Ovary (tissue), 9 donors: ENCODE results near the gene FOXP1. TPM values are rescaled to one million over a fixed set of nuclear protein-coding genes. Genes with fewer than 3 reads are reported as not detected.

Experiments used
- DNase-seq, 5 donors: peaks; one replicate each; pipeline ENCODE4 v3.0.0-alpha.2; 2019 to 2020
- H3K27ac ChIP-seq, 2 donors: fragments of 200-600 bp; one replicate each; pipeline versions ENCODE4 v1.5.1 to v1.8.0; 2019 to 2022
- H3K27me3 ChIP-seq: fragments of 200-600 bp; one replicate; pipeline ENCODE4 v1.8.0; 2022
- H3K36me3 ChIP-seq: fragments of 200-600 bp; sonication (generic); one replicate; pipeline ENCODE4 v1.5.1; 2019
- H3K4me1 ChIP-seq: one replicate; pipeline ENCODE4 v1.8.1; 2013; ENCODE audit warnings: mild to moderate bottlenecking, moderate library complexity; ENCODE audit not compliant: insufficient read depth
- H3K4me3 ChIP-seq: fragments of 200-600 bp; sonication (generic); one replicate; pipeline ENCODE4 v1.5.1; 2017
- H3K9me3 ChIP-seq, 2 donors: fragments of 200-600 bp in 1 of 2; sonication (generic) in 1 of 2; one replicate each; pipeline versions ENCODE4 v1.5.1 to v1.8.1; 2013 to 2019; ENCODE audit warnings: mild to moderate bottlenecking in 1 of 2, moderate library complexity in 1 of 2
- EP300 ChIP-seq: sonication (generic); formaldehyde crosslinking; IDR thresholded peaks from one replicate; pipeline ENCODE4 v1.6.1; 2017; ENCODE audit warnings: antibody characterized with exemption
- POLR2A ChIP-seq: fragments of 450-650 bp; IDR thresholded peaks from one replicate; pipeline ENCODE4 v1.6.1; 2017; ENCODE audit warnings: antibody characterized with exemption, mild to moderate bottlenecking, moderate library complexity
- WGBS, 3 donors: extraction: QIAGEN DNeasy Blood & Tissue Kit in 1 of 3; methylation state at CpG; one replicate each; pipeline versions ENCODE4 v1.1.5 to v1.1.7; 2013 to 2017; 5-methylcytosine and 5-hydroxymethylcytosine counted together
- intact Hi-C, 4 donors: fragments of 100-400 bp; cut with DNase I; formaldehyde crosslinking; loops; one replicate each; pipeline versions ENCODE4 v1.11.0 to v1.15.1; 2022 to 2023
- polyA plus RNA-seq, 2 donors: library from polyadenylated mRNA; stranded (reverse); fragments of 200-250 nt in 1 of 2; fragments of 350-450 nt in 1 of 2; fragmentation: Illumina TruSeq in 1 of 2; extraction: RNeasy Lipid Tissue Mini Kit (QIAGEN cat#74804) in 1 of 2; gene quantifications; one replicate each; pipeline ENCODE4 v1.2.3, GENCODE V29; 2013 to 2014
- total RNA-seq, 7 donors: library from RNA; depleted of rRNA in 2 of 7; stranded (reverse); fragments of >200 nt in 2 of 7; fragmentation: NEBNext Ultra II Directional in 3 of 7; extraction: Animal tissue kit (Norgen Biotek cat#: 25700) in 3 of 7; gene quantifications; one replicate each; pipeline versions ENCODE4 v1.1.0 to v1.2.4, GENCODE V29; 2016 to 2023
- TF ChIP-seq, protein P1 (sequence below), 3 donors: fragments of 450-650 bp in 2 of 3; fragments of 200-600 bp in 1 of 3; IDR thresholded peaks; one replicate each; pipeline versions ENCODE4 v1.5.1 to v1.8.0; 2016 to 2022; ENCODE audit warnings: antibody characterized with exemption in 3 of 3, mild to moderate bottlenecking in 1 of 3
- donor health status: DM: no; HTN: no; CAD: no; lungs with moderate emphysema.
- donor health status: DM: no; HTN: no; CAD: no.
- donor health status: Bipolar disorder and iron deficiency.
- donor health status: DM: yes; HTN: yes; CAD: no.
- donor health status: DM: no; HTN: no; CAD: no.
- donor health status: DM: yes; HTN: yes; CAD: no.

The FOXP1 gene
- total and polyA plus RNA-seq, 9 donors: 31.7 to 126 (median 114) TPM

GRCh38 chr3:71511037-71511436 is 72.5 kb downstream of the FOXP1 start:
- WGBS, 3 donors: 5 to 13% (median 8%) methylated on average over 3 of the region's 3 CpGs
- H3K27me3 ChIP-seq: no peaks in the 10 kb centered on the region
- no peaks in the 10 kb centered on the region for H3K9me3 ChIP-seq
- no peak overlapping the region for H3K4me3 ChIP-seq
- no peaks in the 10 kb centered on the region for H3K36me3 ChIP-seq
- H3K27ac ChIP-seq: no peak overlapping the region
- TF ChIP-seq, protein P1, sequence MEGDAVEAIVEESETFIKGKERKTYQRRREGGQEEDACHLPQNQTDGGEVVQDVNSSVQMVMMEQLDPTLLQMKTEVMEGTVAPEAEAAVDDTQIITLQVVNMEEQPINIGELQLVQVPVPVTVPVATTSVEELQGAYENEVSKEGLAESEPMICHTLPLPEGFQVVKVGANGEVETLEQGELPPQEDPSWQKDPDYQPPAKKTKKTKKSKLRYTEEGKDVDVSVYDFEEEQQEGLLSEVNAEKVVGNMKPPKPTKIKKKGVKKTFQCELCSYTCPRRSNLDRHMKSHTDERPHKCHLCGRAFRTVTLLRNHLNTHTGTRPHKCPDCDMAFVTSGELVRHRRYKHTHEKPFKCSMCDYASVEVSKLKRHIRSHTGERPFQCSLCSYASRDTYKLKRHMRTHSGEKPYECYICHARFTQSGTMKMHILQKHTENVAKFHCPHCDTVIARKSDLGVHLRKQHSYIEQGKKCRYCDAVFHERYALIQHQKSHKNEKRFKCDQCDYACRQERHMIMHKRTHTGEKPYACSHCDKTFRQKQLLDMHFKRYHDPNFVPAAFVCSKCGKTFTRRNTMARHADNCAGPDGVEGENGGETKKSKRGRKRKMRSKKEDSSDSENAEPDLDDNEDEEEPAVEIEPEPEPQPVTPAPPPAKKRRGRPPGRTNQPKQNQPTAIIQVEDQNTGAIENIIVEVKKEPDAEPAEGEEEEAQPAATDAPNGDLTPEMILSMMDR (IDR thresholded peaks at IDR 0.05): no peak
- TF ChIP-seq EP300 (no peak), POLR2A (no peak)
- no peak for DNase-seq
- intact Hi-C loops: no loop called here
- H3K4me1 ChIP-seq: peaks cover 9% of the 10 kb centered on the region

GRCh38 chr3:71510510-71510909 is 73.0 kb downstream of the FOXP1 start:
- no peak overlapping the region for H3K27ac ChIP-seq
- no peaks in the 10 kb centered on the region for H3K27me3 ChIP-seq
- no peak for DNase-seq
- TF ChIP-seq, protein P1 (IDR thresholded peaks at IDR 0.05): no peak
- TF ChIP-seq POLR2A: no peak
- TF ChIP-seq EP300: no peak
- peaks cover 9% of the 10 kb centered on the region for H3K4me1 ChIP-seq
- H3K36me3 ChIP-seq: no peaks in the 10 kb centered on the region
- intact Hi-C loops: no loop called here
- no peak overlapping the region for H3K4me3 ChIP-seq
- WGBS, 3 donors: 3 to 9% (median 6%) methylated on average over 3 of the region's 3 CpGs
- H3K9me3 ChIP-seq: no peaks in the 10 kb centered on the region

DNA sequence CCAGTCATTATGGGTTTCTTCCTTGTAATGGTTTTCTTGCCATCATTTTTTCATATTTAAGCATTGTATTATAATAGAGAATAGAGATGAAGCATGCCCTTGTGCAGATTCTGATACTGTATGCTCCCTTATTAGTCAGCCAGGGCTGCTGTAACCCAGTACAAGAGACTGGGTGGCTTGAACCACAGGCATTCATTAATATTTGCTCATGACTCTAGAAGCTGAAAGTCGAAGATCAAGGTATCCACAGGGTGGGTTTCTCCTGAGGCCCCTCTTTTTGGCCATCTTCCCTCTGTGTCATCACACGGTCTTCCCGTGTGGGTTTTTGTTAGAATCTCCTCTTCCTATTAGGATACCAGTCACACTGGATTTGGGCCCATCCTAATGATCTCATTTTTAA is 74.5 kb downstream of the FOXP1 start:
- peaks cover 9% of the 10 kb centered on the region for H3K4me1 ChIP-seq
- intact Hi-C loops: no loop called here
- 80 to 94% (median 92%) methylated on average over 3 of the region's 3 CpGs for WGBS, 3 donors
- H3K4me3 ChIP-seq: no peak overlapping the region
- H3K27ac ChIP-seq: no peak overlapping the region
- no peaks in the 10 kb centered on the region for H3K36me3 ChIP-seq
- H3K27me3 ChIP-seq: no peaks in the 10 kb centered on the region
- DNase-seq: no peak
- TF ChIP-seq EP300: no peak
- no peaks in the 10 kb centered on the region for H3K9me3 ChIP-seq

DNA sequence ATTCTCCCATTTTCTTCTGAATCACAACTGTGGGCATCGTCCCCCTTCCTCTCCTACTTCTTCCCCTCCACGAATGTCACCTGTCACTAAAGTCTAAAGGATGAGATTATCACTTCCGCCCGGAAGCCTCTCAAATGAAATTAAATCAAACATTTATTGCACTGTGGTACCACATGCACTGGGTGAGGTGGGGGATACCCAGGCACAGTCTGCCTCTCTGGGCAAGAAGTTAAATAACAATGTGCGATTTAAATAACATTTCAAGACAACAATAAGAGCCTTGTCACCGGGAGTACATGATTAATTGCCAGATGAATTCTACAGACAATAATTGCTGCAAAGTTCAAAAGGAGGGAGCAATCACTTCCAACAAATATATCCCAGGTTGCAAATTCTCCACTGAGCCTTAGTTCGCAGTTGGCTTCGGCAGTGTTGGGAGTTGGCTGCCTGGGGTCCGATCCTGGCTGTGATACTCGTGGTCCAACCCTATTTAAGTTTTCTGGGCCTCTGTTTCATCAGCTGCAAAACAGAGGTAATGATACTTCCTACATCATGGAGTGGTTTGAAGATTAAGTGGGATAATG is 77.7 kb downstream of the FOXP1 start:
- H3K4me1 ChIP-seq: peaks cover 5% of the 10 kb centered on the region
- H3K27me3 ChIP-seq: no peaks in the 10 kb centered on the region
- H3K27ac ChIP-seq: no peak overlapping the region
- WGBS, 3 donors: 85 to 86% (median 86%) methylated on average over 10 of the region's 10 CpGs
- H3K9me3 ChIP-seq: no peaks in the 10 kb centered on the region
- DNase-seq: no peak
- no peak overlapping the region for H3K4me3 ChIP-seq
- TF ChIP-seq EP300: no peak
- intact Hi-C loops: no loop called here
- H3K36me3 ChIP-seq: no peaks in the 10 kb centered on the region

- Histone ChIP-seq H3K36me3 (no peaks in the 10 kb centered on the region), H3K27ac (no peak overlapping the region), H3K4me1 (peaks cover 1% of the 10 kb centered on the region), H3K9me3 (no peaks in the 10 kb centered on the region), H3K4me3 (no peak overlapping the region), H3K27me3 (no peaks in the 10 kb centered on the region)
- TF ChIP-seq, protein P1 (IDR thresholded peaks at IDR 0.05): no peak
- TF ChIP-seq POLR2A (no peak), EP300 (no peak)
- intact Hi-C loops: no loop called here
- WGBS, 3 donors: 79 to 89% (median 85%) methylated on average over 15 of the region's 15 CpGs
- no peak for DNase-seq
These were observed 79.1 kb downstream of the FOXP1 start for GRCh38 chr3:71504250-71505036.
